GM12878 (cell line): ENCODE data around the gene ASAP2. TPM values are rescaled to one million over a fixed set of nuclear protein-coding genes. Genes with fewer than 3 reads are reported as not detected.

Experiments
- ATAC-seq: fragments of 200-7000 bp; cut with Tn5 transposase; 3 replicates; pipeline ENCODE4 v1.9.1; 2020; ENCODE audit warnings: mild to moderate bottlenecking, moderate library complexity
- BruUV-seq: library from RNA; stranded (reverse); fragments of 400-500 nt; replicated peaks from 2 replicates; lab custom pipeline; 2021; lab: Mats Ljungman, UMichigan
- CTCF ChIA-PET: fragments of 300-600 bp; sonication (Branson Sonifier 250); formaldehyde crosslinking; extraction: SDS; loops from one replicate; lab custom pipeline; 2021; ENCODE audit warnings: inconsistent platforms; lab: Yijun Ruan, JAX
- POLR2A ChIA-PET: fragments of 350-600 bp; formaldehyde crosslinking; extraction: SDS; loops from one replicate; lab custom pipeline; 2021; ENCODE audit warnings: inconsistent platforms; lab: Charles Lee
- RAD21 ChIA-PET: fragments of 300-600 bp; sonication (Branson Sonifier 250); formaldehyde crosslinking; loops from one replicate; lab custom pipeline; 2023; ENCODE audit warnings: antibody characterized with exemption; ENCODE audit not compliant: unreplicated experiment; lab: Charles Lee
- SMC1A ChIA-PET: fragments of 300-600 bp; sonication (Branson Sonifier 250); formaldehyde crosslinking; loops from one replicate; lab custom pipeline; 2023; ENCODE audit not compliant: unreplicated experiment, uncharacterized antibody; lab: Charles Lee
- DNase-seq: peaks from one replicate; pipeline ENCODE4 v3.0.0-alpha.2; 2011; ENCODE audit warnings: low read depth, low spot score
- FAIRE-seq: peaks from 3 replicates; lab custom pipeline; 2011; peaks lifted over from hg19 to GRCh38; lab: Jason Lieb, UNC
- H2AFZ ChIP-seq: 2 replicates; pipeline ENCODE4 v1.6.0; 2011; ENCODE audit warnings: low read depth, low read length, control low read depth; ENCODE audit not compliant: control insufficient read depth
- H3K27ac ChIP-seq: 2 replicates; pipeline ENCODE4 v1.5.1; 2011; ENCODE audit warnings: control low read depth; ENCODE audit not compliant: control insufficient read depth, insufficient read depth
- H3K27me3 ChIP-seq, 2 experiments: replicated peaks in 1 of 2; 2 replicates each; pipeline versions ENCODE4 v1.6.0 to v1.6.1; 2011; ENCODE audit warnings: low read length in 1 of 2; ENCODE audit not compliant: control insufficient read depth in 2 of 2, insufficient read depth in 2 of 2
- H3K36me3 ChIP-seq, 2 experiments: 2 replicates each; pipeline ENCODE4 v1.5.1; 2011; ENCODE audit warnings: low read length in 1 of 2; ENCODE audit not compliant: control insufficient read depth in 2 of 2, insufficient read depth in 2 of 2
- H3K4me1 ChIP-seq: 2 replicates; pipeline ENCODE4 v1.6.1; 2011; ENCODE audit warnings: mild to moderate bottlenecking, low read length, moderate library complexity, mixed read lengths; ENCODE audit not compliant: control insufficient read depth, insufficient read depth
- H3K4me2 ChIP-seq: 2 replicates; pipeline ENCODE4 v1.6.0; 2011; ENCODE audit warnings: control low read depth; ENCODE audit not compliant: control insufficient read depth, insufficient read depth
- H3K4me3 ChIP-seq: fragments of 200-600 bp; sonication (generic); 2 replicates; pipeline ENCODE4 v1.5.1; 2016
- H3K79me2 ChIP-seq: 2 replicates; pipeline ENCODE4 v1.6.0; 2011; ENCODE audit warnings: low read length; ENCODE audit not compliant: control insufficient read depth, insufficient read depth
- H3K9ac ChIP-seq: 2 replicates; pipeline ENCODE4 v1.8.0; 2011; ENCODE audit warnings: low read length, control low read depth, mixed read lengths; ENCODE audit not compliant: control insufficient read depth, insufficient read depth
- H3K9me3 ChIP-seq: replicated peaks from 3 replicates; pipeline ENCODE4 v1.5.1; 2011; ENCODE audit warnings: mild to moderate bottlenecking, low read length; ENCODE audit not compliant: control insufficient read depth, insufficient read depth
- H4K20me1 ChIP-seq: 2 replicates; pipeline ENCODE4 v1.6.0; 2011; ENCODE audit not compliant: control insufficient read depth, insufficient read depth
- CHD4 ChIP-seq: fragments of 200-600 bp; sonication (generic); IDR thresholded peaks from 2 replicates; pipeline ENCODE4 v1.6.1; 2016; ENCODE audit warnings: mild to moderate bottlenecking
- CREM ChIP-seq: IDR thresholded peaks from 2 replicates; pipeline ENCODE4 v1.6.1; 2014; ENCODE audit warnings: antibody characterized with exemption, low read depth
- PAX5 ChIP-seq: IDR thresholded peaks from 2 replicates; pipeline ENCODE4 v1.6.1; 2011; ENCODE audit warnings: low read depth, low read length, borderline replicate concordance
- POLR2AphosphoS5 ChIP-seq: IDR thresholded peaks from 2 replicates; pipeline ENCODE4 v1.6.1; 2011; ENCODE audit warnings: mild to moderate bottlenecking, low read length, inconsistent platforms
- ZZZ3 ChIP-seq: IDR thresholded peaks from 2 replicates; pipeline ENCODE4 v1.6.1; 2011; ENCODE audit warnings: low read depth; ENCODE audit not compliant: control insufficient read depth, insufficient read length
- WGBS: methylation state at CpG from one replicate; pipeline ENCODE4 v1.1.6; 2016; ENCODE audit warnings: low lambda C conversion rate; ENCODE audit not compliant: insufficient replicate concordance, insufficient coverage; ENCODE audit errors: missing lambda C conversion rate; 5-methylcytosine and 5-hydroxymethylcytosine counted together
- in situ Hi-C: fragments of 300-500 bp; cut with MboI; formaldehyde crosslinking; loops from 9 replicates; pipeline ENCODE4 v1.14.3; 2018; ENCODE audit warnings: mixed read lengths
- intact Hi-C: fragments of 100-400 bp; cut with micrococcal nuclease; formaldehyde crosslinking; loops from one replicate; pipeline ENCODE4 v1.14.2; 2022; ENCODE audit not compliant: unreplicated experiment
- polyA plus RNA-seq, 11 experiments: library from polyadenylated mRNA; depleted of rRNA in 4 of 11; unstranded in 6 of 11; stranded (reverse) in 5 of 11; fragments of >200 nt; fragmentation: Nextera tagmentation in 4 of 11; fragmentation: Illumina TruSeq in 1 of 11; extraction: Ambion mirVana in 4 of 11; extraction: Trizol in 1 of 11; gene quantifications; 1 replicate in 1 of 11; 2 replicates in 10 of 11; pipeline versions ENCODE4 v1.2.1 to v1.2.3, GENCODE V29; 2011 to 2016; ENCODE audit warnings: inconsistent platforms in 2 of 11, missing spikeins in 2 of 11, low read depth in 1 of 11
- total RNA-seq, 4 experiments: library from RNA; depleted of rRNA in 3 of 4; stranded (reverse); fragments of >200 nt in 3 of 4; fragmentation: Illumina TruSeq in 1 of 4; extraction: Trizol in 1 of 4; gene quantifications; 2 replicates each; pipeline versions ENCODE4 v1.2.1 to v1.2.3, GENCODE V29; 2013 to 2021
- TF ChIP-seq, protein P1 (sequence below): IDR thresholded peaks from 2 replicates; pipeline ENCODE4 v1.6.1; 2012; ENCODE audit warnings: low read depth, low read length, improper control_type of control experiment
- TF ChIP-seq, protein P2 (sequence below): fragments of 150-350 bp; IDR thresholded peaks from 2 replicates; pipeline ENCODE4 v1.6.1; 2016; ENCODE audit warnings: low read depth, low read length
- TF ChIP-seq, protein P3 (sequence below): IDR thresholded peaks from 2 replicates; pipeline ENCODE4 v1.6.1; 2012; ENCODE audit warnings: low read depth, low read length, improper control_type of control experiment
- TF ChIP-seq, protein P4 (sequence below): fragments of 450-650 bp; IDR thresholded peaks from 2 replicates; pipeline ENCODE4 v1.6.1; 2016; ENCODE audit warnings: mild to moderate bottlenecking

The ASAP2 gene
- total and polyA plus RNA-seq, 10 of the 15 experiments (the other 5 are each of a cell fraction or from before 2014, with no cell fraction given): 0.05 to 0.27 (median 0.07) TPM; not detected in 4

- Histone ChIP-seq H2AFZ (no peak overlapping the region), H3K79me2 (no peaks in the 10 kb centered on the region), H4K20me1 (no peaks in the 10 kb centered on the region), H3K27me3 (peaks cover 0 to 3% of the 10 kb centered on the region in 2 experiments; a peak in 2 of 4 replicates), H3K9ac (no peak overlapping the region), H3K36me3 (no peaks in the 10 kb centered on the region), H3K4me1 (no peaks in the 10 kb centered on the region), H3K9me3 (no peaks in the 10 kb centered on the region), H3K4me2 (no peak overlapping the region), H3K27ac (no peak overlapping the region), H3K4me3 (no peak overlapping the region)
- WGBS: 52% methylated on average over 9 of the region's 9 CpGs
- intact Hi-C loops (no loop called here), in situ Hi-C loops (no loop called here)
- BruUV-seq: no TSS peak
- FAIRE-seq (no peak), DNase-seq (no peak), ATAC-seq (no peak)
- ChIA-PET RAD21 (no interaction called here), CTCF (interaction anchor here (1.4 to 1.6 kb wide), 2 partner anchors 17 to 61 kb away, joined by 3 read pairs; no protein-coding TSS in a partner anchor), SMC1A (interaction anchor here (1.2 kb wide), 1 partner anchor 16 kb away, joined by 3 read pairs; no protein-coding TSS in a partner anchor), POLR2A (no interaction called here)
- TF ChIP-seq, protein P1, sequence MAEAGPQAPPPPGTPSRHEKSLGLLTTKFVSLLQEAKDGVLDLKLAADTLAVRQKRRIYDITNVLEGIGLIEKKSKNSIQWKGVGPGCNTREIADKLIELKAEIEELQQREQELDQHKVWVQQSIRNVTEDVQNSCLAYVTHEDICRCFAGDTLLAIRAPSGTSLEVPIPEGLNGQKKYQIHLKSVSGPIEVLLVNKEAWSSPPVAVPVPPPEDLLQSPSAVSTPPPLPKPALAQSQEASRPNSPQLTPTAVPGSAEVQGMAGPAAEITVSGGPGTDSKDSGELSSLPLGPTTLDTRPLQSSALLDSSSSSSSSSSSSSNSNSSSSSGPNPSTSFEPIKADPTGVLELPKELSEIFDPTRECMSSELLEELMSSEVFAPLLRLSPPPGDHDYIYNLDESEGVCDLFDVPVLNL: no peak
- no peak for TF ChIP-seq CHD4
- TF ChIP-seq ZZZ3: no peak
- TF ChIP-seq POLR2AphosphoS5: no peak
- TF ChIP-seq, protein P2, sequence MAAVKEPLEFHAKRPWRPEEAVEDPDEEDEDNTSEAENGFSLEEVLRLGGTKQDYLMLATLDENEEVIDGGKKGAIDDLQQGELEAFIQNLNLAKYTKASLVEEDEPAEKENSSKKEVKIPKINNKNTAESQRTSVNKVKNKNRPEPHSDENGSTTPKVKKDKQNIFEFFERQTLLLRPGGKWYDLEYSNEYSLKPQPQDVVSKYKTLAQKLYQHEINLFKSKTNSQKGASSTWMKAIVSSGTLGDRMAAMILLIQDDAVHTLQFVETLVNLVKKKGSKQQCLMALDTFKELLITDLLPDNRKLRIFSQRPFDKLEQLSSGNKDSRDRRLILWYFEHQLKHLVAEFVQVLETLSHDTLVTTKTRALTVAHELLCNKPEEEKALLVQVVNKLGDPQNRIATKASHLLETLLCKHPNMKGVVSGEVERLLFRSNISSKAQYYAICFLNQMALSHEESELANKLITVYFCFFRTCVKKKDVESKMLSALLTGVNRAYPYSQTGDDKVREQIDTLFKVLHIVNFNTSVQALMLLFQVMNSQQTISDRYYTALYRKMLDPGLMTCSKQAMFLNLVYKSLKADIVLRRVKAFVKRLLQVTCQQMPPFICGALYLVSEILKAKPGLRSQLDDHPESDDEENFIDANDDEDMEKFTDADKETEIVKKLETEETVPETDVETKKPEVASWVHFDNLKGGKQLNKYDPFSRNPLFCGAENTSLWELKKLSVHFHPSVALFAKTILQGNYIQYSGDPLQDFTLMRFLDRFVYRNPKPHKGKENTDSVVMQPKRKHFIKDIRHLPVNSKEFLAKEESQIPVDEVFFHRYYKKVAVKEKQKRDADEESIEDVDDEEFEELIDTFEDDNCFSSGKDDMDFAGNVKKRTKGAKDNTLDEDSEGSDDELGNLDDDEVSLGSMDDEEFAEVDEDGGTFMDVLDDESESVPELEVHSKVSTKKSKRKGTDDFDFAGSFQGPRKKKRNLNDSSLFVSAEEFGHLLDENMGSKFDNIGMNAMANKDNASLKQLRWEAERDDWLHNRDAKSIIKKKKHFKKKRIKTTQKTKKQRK: no peak
- TF ChIP-seq PAX5: no peak
- no peak for TF ChIP-seq CREM
- TF ChIP-seq, protein P3, sequence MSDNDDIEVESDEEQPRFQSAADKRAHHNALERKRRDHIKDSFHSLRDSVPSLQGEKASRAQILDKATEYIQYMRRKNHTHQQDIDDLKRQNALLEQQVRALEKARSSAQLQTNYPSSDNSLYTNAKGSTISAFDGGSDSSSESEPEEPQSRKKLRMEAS: no peak
- TF ChIP-seq, protein P4, sequence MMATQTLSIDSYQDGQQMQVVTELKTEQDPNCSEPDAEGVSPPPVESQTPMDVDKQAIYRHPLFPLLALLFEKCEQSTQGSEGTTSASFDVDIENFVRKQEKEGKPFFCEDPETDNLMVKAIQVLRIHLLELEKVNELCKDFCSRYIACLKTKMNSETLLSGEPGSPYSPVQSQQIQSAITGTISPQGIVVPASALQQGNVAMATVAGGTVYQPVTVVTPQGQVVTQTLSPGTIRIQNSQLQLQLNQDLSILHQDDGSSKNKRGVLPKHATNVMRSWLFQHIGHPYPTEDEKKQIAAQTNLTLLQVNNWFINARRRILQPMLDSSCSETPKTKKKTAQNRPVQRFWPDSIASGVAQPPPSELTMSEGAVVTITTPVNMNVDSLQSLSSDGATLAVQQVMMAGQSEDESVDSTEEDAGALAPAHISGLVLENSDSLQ: no peak
These were observed 15.8 kb downstream of the ASAP2 start for GRCh38 chr2:9222239-9222892.
